D721Med (cell line): ENCODE results near the gene SNX7.

ENCODE experiments used
- DNase-seq: peaks from one replicate; pipeline ENCODE4 v3.0.0; 2011; ENCODE audit warnings: low spot score; ENCODE audit not compliant: insufficient read length
- FAIRE-seq: peaks from 2 replicates; lab custom pipeline; 2011; peaks lifted over from hg19 to GRCh38; lab: Jason Lieb, UNC
- TF ChIP-seq, protein P1 (sequence below): IDR thresholded peaks from 2 replicates; pipeline ENCODE4 v1.5.1; 2012; ENCODE audit warnings: mild to moderate bottlenecking, control low read depth; ENCODE audit not compliant: insufficient read depth; ENCODE audit errors: missing control alignments

Gene SNX7

DNA sequence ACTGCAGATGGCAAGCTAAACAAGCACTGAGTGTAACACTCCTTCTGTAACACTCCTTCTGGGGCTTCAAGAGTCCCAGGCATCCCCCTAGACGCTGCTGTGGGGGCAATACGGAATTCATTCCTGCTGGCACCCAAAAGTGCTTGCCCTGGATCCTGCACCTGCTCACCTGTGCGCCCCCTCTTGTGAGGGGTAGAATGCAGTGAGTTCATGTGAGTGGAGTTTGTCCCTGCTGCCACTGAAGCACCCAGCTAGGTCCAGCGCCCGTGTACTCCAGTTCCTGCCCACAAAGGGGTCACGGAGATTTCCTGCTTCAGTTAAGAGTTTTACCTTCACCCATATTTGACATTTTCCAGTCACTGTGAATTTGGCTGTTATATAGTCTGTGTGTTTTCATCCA lies 130.0 kb downstream of the SNX7 start:
- no peak for FAIRE-seq
- TF ChIP-seq, protein P1, sequence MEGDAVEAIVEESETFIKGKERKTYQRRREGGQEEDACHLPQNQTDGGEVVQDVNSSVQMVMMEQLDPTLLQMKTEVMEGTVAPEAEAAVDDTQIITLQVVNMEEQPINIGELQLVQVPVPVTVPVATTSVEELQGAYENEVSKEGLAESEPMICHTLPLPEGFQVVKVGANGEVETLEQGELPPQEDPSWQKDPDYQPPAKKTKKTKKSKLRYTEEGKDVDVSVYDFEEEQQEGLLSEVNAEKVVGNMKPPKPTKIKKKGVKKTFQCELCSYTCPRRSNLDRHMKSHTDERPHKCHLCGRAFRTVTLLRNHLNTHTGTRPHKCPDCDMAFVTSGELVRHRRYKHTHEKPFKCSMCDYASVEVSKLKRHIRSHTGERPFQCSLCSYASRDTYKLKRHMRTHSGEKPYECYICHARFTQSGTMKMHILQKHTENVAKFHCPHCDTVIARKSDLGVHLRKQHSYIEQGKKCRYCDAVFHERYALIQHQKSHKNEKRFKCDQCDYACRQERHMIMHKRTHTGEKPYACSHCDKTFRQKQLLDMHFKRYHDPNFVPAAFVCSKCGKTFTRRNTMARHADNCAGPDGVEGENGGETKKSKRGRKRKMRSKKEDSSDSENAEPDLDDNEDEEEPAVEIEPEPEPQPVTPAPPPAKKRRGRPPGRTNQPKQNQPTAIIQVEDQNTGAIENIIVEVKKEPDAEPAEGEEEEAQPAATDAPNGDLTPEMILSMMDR, result no peak

DNA sequence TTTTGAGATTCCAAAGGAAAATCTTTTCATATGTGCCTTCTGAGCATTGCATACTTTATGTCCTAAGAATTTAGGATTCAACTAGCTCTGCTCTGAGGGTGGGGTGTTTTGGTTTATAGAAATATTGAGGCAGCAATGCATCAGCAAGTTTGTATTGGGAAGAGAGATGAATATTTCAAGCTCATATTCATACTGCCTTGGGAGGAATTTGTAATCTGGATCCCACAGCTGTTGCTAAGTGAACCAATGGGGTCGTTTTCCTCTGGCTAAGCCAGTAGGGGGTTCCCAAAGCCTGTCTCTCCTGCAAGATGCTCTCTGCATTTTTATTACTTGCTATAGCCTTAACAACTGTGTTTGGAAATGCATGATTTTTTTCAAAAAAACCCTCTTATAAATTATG lies 130.6 kb downstream of the SNX7 start:
- TF ChIP-seq, protein P1, result no peak
- no peak for FAIRE-seq
- DNase-seq, result no peak

More for the DNA sequence above, 130.0 kb downstream of the SNX7 start:
- no peak for DNase-seq

DNA sequence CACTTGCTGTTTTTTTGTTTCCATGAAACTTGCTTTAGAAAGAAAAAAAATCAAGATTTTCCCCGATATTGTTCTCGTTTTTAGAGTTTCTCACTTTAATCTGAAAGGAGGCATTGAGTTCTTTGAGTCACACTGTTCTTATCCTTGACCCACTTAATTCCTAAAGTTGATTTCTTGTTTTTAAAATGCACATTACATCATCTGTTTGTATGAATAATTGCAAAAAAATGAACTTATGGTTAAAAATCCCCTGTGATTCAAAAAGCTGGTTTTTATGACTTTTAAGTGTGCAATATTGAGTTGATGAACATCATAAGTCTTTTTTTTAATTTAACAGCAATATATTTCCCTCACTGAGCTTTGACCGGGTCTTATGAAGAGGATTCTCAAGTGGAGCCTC lies 131.6 kb downstream of the SNX7 start:
- FAIRE-seq (no peak), DNase-seq (no peak)
- TF ChIP-seq, protein P1, result no peak

DNA sequence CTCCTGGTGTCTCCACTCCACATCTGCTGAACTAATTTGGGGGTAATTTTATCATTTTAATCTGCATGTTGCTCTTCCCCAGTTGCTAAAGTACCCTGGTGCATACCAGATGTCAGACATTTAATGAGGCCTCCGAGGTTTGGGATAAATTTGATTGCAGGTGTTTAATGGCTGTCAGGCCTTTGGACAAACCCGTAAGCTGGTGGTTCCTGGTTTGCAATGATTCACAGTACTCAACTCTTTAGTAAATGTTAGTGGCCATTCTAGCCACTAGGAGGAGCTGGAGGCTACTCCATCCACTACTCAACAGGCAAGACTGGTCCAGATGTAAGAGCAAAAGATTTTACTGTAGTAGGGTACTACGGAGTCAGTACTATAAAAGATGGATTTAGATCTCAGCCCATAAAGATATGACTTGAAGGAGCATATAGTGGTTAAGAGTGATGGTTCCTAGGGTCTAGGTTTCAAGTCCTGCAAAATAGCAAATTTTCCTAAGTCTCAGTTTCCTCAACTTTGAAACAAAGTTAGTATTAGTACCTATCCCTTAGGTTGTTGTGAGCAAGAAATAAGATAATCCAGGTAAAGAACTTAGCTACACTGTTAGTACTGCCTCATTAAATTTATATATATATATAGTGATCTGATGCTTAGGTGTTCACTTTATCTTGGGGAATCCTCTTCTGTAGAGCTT lies 132.8 kb downstream of the SNX7 start:
- TF ChIP-seq, protein P1, result peak; percentile 87
- FAIRE-seq (peak; percentile 51), DNase-seq (no peak)

DNA sequence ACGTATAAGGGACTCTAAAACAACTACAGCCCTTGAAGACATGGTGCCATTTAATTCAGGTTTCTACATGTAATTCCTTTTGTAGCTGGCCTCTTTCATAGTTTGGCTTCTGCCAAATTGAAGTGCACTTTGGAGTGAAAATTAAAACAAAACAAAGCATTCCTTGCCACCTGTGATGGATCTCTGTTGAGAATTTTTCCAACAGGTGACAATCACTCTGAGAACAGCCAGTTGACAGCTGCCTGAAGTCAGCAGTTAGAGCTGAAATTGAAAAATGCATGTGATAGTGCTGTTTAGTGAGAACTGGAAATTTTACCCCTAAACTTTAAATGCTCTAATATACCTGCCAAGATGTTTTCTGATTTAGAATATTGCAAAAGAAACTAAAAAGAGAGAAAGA lies 134.5 kb downstream of the SNX7 start:
- DNase-seq (no peak), FAIRE-seq (no peak)
- TF ChIP-seq, protein P1, result no peak

DNA sequence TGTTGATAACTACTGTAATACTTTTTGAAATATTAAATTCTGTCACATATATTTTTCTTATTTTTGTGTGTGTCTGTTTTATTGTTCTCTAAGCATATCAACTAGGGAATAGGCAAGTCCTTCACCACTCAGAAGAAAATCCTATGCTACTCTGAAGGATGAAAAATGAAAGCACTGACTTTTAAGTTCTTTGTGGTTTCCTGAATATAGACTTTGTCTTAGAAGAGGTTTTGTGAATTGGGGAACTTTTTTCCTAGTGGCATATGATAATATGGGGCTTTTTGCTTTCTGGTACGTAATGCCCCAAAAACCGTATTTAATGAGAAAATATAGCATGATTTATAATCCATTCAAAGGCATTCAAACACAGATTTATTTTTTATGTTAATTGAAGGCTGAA lies 136.0 kb downstream of the SNX7 start:
- DNase-seq, result no peak
- FAIRE-seq, result no peak
- TF ChIP-seq, protein P1, result no peak
